ENCODE measurements around the gene SLC35B1.

Gene SLC35B1

GRCh38 chr17:49687878-49688491, 19.8 kb downstream of the SLC35B1 start:
- H3K27ac ChIP-seq, result no peak overlapping the region
- no peak for TF ChIP-seq ZFX (IDR thresholded peaks at IDR 0.05; ENCODE audit: borderline replicate concordance)
- TF ChIP-seq, protein P1, sequence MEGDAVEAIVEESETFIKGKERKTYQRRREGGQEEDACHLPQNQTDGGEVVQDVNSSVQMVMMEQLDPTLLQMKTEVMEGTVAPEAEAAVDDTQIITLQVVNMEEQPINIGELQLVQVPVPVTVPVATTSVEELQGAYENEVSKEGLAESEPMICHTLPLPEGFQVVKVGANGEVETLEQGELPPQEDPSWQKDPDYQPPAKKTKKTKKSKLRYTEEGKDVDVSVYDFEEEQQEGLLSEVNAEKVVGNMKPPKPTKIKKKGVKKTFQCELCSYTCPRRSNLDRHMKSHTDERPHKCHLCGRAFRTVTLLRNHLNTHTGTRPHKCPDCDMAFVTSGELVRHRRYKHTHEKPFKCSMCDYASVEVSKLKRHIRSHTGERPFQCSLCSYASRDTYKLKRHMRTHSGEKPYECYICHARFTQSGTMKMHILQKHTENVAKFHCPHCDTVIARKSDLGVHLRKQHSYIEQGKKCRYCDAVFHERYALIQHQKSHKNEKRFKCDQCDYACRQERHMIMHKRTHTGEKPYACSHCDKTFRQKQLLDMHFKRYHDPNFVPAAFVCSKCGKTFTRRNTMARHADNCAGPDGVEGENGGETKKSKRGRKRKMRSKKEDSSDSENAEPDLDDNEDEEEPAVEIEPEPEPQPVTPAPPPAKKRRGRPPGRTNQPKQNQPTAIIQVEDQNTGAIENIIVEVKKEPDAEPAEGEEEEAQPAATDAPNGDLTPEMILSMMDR (IDR thresholded peaks at IDR 0.05), result no peak

DNA sequence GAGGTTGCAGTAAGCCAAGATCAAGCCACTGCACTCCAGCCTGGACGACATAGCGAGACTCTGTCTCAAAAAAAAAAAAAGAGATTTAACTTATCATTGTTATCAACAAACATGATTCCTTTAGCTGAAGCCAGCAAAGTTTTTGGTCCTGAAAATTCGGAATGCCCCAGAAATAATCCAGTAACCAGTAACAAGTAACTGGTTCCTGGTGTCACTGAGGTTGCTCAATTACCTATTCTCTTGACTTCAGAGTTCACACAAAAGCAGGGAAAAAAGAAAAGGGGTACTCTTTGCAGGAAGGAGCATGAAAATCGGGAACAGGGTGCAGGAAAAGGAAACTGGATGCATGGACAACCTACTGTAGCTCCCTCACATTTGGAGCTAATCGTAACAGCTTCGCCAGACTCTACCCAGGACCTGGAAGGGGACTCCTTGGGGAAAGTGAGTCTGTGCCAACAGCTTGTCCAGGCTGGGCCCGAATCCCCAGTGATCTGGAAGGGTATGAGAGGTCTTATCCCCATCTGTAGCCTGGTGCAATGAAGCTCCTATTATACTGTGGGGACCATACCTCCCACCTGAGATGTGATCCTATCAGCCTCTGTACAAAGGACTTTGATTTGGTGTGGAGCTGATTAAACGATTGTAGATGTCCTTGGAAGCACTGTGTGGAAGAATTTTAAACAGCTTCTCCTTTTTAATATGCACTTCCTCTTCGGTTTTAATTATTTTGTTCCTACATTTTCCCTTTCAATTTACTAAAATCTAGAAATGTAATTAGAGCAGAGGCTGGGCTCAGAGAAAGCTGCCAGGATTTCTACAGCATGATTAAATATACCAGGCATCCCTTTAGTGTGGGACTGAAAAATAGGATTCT, 26.4 kb downstream of the SLC35B1 start:
- no peak for TF ChIP-seq ZFX (IDR thresholded peaks at IDR 0.05; ENCODE audit: borderline replicate concordance)
- TF ChIP-seq, protein P1 (IDR thresholded peaks at IDR 0.05), result no peak
- no peak overlapping the region for H3K27ac ChIP-seq

GRCh38 chr17:49680314-49680713, 27.4 kb downstream of the SLC35B1 start:
- no peak for TF ChIP-seq ZFX (IDR thresholded peaks at IDR 0.05; ENCODE audit: borderline replicate concordance)
- TF ChIP-seq, protein P1 (IDR thresholded peaks at IDR 0.05), result no peak

DNA sequence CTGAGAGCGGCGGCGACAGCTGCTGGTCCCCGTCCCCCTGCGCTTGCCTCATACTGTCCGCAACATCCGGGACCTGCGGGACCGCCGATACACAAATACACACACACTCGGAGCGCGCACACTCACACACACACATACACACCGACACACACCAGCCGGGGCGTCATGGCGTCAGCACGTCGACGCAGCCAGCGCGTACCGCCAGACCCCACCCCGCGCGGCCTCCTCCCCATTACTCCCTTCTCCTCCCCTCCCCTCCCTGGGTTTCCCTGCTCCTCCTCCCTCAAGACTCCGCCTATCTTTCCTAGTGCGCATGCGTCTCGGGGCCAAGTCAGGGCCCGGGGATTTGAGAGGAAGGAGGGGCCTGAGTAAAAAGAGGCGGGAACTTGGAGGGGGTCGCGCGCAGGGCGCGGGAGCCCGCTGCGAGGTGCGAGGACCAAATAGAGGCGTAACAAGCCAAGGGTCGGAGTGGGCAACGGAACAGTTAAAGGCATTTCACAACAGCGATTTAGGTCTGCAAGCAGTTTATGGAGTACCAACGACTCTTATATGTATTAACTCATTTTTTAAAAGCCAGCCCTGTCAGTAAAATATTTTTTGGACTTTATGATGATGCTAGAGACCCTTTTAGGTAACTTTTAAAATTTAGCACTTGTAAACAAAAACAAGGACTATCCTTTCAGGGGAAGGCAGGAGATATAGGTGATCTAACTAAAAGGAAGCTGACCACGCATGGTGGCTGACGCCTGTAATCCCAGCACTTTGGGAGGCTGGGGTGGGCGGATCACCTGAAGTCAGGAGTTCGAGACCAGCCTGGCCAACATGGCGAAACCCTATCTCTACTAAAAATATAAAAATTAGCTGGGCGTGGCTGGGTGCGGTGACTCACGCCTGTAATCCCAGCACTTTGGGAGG, 29.6 kb downstream of the SLC35B1 start, which contains the start of gene SPOP:
SPOP (minus strand) TSS at position 165 of the 915 bp plus-strand sequence. CDS start 55,287 bp downstream, outside the sequence.
- TF ChIP-seq ZFX (IDR thresholded peaks at IDR 0.05; ENCODE audit: borderline replicate concordance), result no peak
- TF ChIP-seq, protein P1 (IDR thresholded peaks at IDR 0.05), result no peak

More at GRCh38 chr17:49680314-49680713, 27.4 kb downstream of the SLC35B1 start:
- H3K27ac ChIP-seq, result no peak overlapping the region

GRCh38 chr17:49677134-49677932, 30.4 kb downstream of the SLC35B1 start:
- peak overlapping the region; percentile 92 for H3K27ac ChIP-seq
- TF ChIP-seq, protein P1 (IDR thresholded peaks at IDR 0.05), result no peak
- no peak for TF ChIP-seq ZFX (IDR thresholded peaks at IDR 0.05; ENCODE audit: borderline replicate concordance)

More for the DNA sequence above, 29.6 kb downstream of the SLC35B1 start, which contains the start of gene SPOP:
- H3K27ac ChIP-seq, result peak within 1 kb of the TSS; percentile 92

DNA sequence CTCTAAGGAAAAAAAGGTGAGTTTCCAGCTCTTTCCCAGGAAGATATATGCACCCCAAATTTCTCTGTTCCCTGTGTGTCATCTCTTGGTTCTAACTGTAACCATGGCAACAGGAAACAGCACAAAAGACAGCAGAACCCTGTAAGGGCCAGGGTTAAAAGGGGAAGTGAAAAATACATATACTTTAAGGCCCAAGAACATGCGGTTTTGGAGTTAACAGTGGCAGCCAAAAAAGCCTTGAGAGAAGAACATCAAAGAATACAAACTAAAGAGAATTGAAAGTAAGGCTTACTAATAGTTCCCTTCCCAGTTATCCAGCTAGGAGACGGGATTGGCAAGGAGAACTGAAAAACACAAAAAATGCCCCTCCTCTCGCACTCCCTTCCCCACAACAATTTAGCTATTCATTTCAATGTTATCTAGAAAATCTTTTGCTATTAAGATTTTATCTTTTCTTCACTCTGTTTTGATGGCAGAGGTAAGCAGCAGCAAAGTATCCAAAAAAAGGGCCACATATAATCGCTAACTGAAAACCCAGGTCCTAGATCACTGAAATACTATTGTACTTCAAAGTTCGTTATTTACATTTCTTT, 31.4 kb downstream of the SLC35B1 start:
- H3K27ac ChIP-seq, result peak overlapping the region; percentile 92
- TF ChIP-seq, protein P1 (IDR thresholded peaks at IDR 0.05), result no peak
- TF ChIP-seq ZFX (IDR thresholded peaks at IDR 0.05; ENCODE audit: borderline replicate concordance), result no peak

Data from 22Rv1 (cell line).